Upper lobe of left lung (tissue), 6 donors: ENCODE measurements around the gene SLC28A1. TPM values are rescaled to one million over a fixed set of nuclear protein-coding genes. Genes with fewer than 3 reads are reported as not detected.

Experiments
- ATAC-seq, 2 donors: fragments of 200-7000 bp; cut with Tn5 transposase; one replicate each; pipeline ENCODE4 v1.9.1; 2022; ENCODE audit warnings: mild to moderate bottlenecking in 2 of 2, moderate library complexity in 2 of 2; ENCODE audit not compliant: low FRiP score in 2 of 2
- DNase-seq, 2 donors: peaks; one replicate each; pipeline ENCODE4 v3.0.0-alpha.2; 2019 to 2020
- H3K27ac ChIP-seq, 4 donors: fragments of 200-600 bp; sonication (generic); one replicate each; pipeline ENCODE4 v1.5.1; 2016 to 2019
- H3K27me3 ChIP-seq, 4 donors: fragments of 200-600 bp; sonication (generic); one replicate each; pipeline ENCODE4 v1.5.1; 2017 to 2019
- H3K36me3 ChIP-seq, 4 donors: fragments of 200-600 bp; sonication (generic); one replicate each; pipeline ENCODE4 v1.5.1; 2016 to 2019
- H3K4me1 ChIP-seq, 4 donors: fragments of 200-600 bp; sonication (generic); one replicate each; pipeline ENCODE4 v1.5.1; 2018 to 2019
- H3K4me3 ChIP-seq, 4 donors: fragments of 200-600 bp; sonication (generic); one replicate each; pipeline ENCODE4 v1.5.1; 2017 to 2019; ENCODE audit warnings: mild to moderate bottlenecking in 2 of 4, moderate library complexity in 1 of 4
- H3K9me3 ChIP-seq, 4 donors: fragments of 200-600 bp; sonication (generic); one replicate each; pipeline ENCODE4 v1.5.1; 2018 to 2019
- CTCF ChIP-seq, 6 experiments: fragments of 450-650 bp in 4 of 6; fragments of 200-600 bp in 2 of 6; sonication (generic) in 2 of 6; IDR thresholded peaks; one replicate each; pipeline ENCODE4 v1.5.1; 2016 to 2019; ENCODE audit warnings: antibody characterized with exemption in 6 of 6
- EP300 ChIP-seq, 4 donors: sonication (generic); formaldehyde crosslinking; IDR thresholded peaks; one replicate each; pipeline ENCODE4 v1.5.1; 2017; ENCODE audit warnings: antibody characterized with exemption in 4 of 4, control low read depth in 2 of 4
- POLR2A ChIP-seq, 4 donors: fragments of 450-650 bp; IDR thresholded peaks; one replicate each; pipeline ENCODE4 v1.5.1; 2016 to 2017; ENCODE audit warnings: antibody characterized with exemption in 4 of 4, mild to moderate bottlenecking in 2 of 4
- POLR2AphosphoS5 ChIP-seq, 2 donors: sonication (generic); formaldehyde crosslinking; IDR thresholded peaks; one replicate each; pipeline ENCODE4 v1.5.1; 2017; ENCODE audit warnings: antibody characterized with exemption in 2 of 2
- WGBS, 2 donors: methylation state at CpG; one replicate each; pipeline ENCODE4 v1.1.5; 2017 to 2018; 5-methylcytosine and 5-hydroxymethylcytosine counted together
- total RNA-seq, 6 donors: library from RNA; depleted of rRNA in 4 of 6; stranded (reverse); fragments of >200 nt in 4 of 6; gene quantifications; one replicate each; pipeline versions ENCODE4 v1.1.0 to v1.2.1, GENCODE V29; 2016 to 2021
- donor health status: DM: no; HTN: no; CAD: no; lungs with moderate emphysema.
- donor health status: DM: no; HTN: yes; CAD: no; lungs with severe emphysema.

SLC28A1 gene
- total RNA-seq, 6 donors from 2014 or later, result not detected

DNA sequence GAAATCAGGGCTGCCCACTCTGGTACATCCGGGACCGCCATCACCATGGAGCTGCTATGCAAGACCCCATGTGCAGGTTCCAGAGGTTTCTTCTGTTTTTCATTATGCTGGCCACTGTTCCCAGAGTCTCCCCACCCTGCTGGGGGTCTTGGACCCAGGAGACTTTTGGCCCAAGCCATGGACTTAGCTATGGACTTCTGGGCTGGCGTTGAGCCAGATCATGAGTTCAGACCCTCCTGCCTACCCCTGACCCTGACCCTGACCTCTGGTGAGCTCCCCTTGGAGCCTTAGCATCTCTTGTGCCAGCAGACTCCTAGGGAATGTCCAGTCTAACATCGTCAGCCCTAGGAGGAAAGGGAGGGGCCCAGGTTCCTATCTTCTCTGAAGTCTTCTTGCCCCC, 25.3 kb downstream of the SLC28A1 start:
- ATAC-seq, result no peak

DNA sequence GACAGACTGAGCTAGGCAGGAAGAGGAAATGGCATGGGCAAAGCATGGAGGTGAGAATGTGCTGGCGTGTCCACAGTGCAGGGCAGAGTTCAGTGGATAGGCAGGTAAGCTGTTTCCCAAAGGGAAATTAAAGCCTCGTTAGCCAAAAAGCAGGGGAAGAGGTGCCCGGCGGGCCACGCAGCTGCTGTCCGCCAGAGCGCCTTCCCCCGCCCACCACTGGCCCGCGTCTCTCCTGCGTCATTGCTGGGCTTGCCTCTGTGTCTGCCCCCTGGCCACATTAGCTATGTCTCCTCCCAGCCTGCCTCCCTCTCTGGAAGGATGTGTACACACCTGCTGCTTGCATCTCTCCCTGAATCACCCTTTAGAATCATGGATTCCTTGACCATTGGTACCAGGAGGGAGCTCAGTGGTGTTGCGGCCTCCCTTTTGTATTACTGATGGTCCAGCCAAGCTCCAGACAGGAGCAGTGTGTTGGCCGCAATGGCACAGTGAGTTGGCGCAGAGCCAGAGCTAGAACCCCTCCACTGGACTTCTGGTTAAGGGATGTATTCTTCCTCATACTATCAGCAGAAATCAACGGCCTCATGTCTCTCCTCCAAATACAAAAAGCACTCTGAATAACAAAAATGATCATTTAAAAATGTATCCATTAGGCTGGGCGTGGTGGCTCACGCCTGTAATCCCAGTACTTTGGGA, 26.6 kb downstream of the SLC28A1 start:
- Histone ChIP-seq H3K4me1 (peaks cover 5 to 17% (median 14%) of the 10 kb centered on the region in 4 donors), H3K27me3 (no peaks in the 10 kb centered on the region), H3K36me3 (no peaks in the 10 kb centered on the region), H3K4me3 (no peak overlapping the region), H3K27ac (peak overlapping the region in 2 of 4 donors; percentile 66 to 68), H3K9me3 (no peaks in the 10 kb centered on the region)
- ATAC-seq (no peak), DNase-seq (peak in 1 of 2 donors; percentile 73)
- TF ChIP-seq POLR2A (IDR thresholded peaks at IDR 0.05), result no peak
- no peak for TF ChIP-seq POLR2AphosphoS5 (IDR thresholded peaks at IDR 0.05)
- no peak for TF ChIP-seq CTCF (IDR thresholded peaks at IDR 0.05)
- no peak for TF ChIP-seq EP300 (IDR thresholded peaks at IDR 0.05)
- WGBS, 2 donors, result 88 to 95% methylated on average over 16 to 17 of the region's 17 CpGs

More for the DNA sequence above, 25.3 kb downstream of the SLC28A1 start:
- no peaks in the 10 kb centered on the region for H3K27me3 ChIP-seq
- no peaks in the 10 kb centered on the region for H3K36me3 ChIP-seq
- no peaks in the 10 kb centered on the region for H3K9me3 ChIP-seq
- no peak for DNase-seq
- no peak overlapping the region for H3K4me3 ChIP-seq
- no peak overlapping the region for H3K27ac ChIP-seq
- H3K4me1 ChIP-seq, result peaks cover 5 to 13% (median 12%) of the 10 kb centered on the region in 4 donors
- 83 to 91% methylated on average over 2 to 4 of the region's 4 CpGs for WGBS, 2 donors
- no peak for TF ChIP-seq POLR2A (IDR thresholded peaks at IDR 0.05)
- no peak for TF ChIP-seq POLR2AphosphoS5 (IDR thresholded peaks at IDR 0.05)

DNA sequence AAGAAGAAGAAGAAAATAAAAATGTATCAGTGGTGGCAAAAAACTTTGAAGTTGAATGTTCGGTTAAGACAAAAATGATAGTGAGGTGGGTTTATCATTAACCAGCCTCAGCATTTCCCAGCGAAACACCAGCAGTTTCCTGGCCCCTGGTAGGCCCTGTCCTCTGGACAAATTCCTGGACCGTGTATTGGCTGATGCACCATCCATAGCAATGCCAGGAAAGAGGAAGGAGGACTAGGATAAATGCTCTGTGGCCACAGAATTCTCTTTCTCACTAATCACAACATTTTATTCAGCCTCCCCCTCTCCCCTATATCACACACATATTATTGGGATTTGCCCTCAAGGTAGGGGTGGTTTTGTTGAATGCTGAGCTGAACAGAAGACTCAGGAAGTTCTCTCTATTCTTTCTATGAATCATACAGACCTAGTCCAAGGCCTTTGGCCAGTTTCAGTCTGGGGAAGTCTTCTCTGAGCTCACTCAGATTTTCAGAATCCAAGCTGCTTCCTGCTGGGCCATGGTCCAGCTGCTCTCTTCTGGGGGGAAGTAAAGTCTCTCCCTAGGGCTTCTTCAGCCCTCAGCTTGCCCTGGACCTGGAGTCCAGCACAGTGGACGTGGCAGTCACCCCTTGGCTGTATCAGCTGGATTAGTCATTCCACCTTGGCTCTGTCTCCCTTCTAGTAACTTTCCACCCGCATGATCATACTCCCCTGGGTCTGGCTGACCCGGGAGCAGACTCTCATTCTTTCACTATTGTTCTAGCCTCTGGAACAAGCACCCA, 27.6 kb downstream of the SLC28A1 start:
- TF ChIP-seq POLR2AphosphoS5 (IDR thresholded peaks at IDR 0.05), result peak; percentile 32 to 60
- no peak for TF ChIP-seq EP300 (IDR thresholded peaks at IDR 0.05)
- Histone ChIP-seq H3K27me3 (no peaks in the 10 kb centered on the region), H3K9me3 (no peaks in the 10 kb centered on the region), H3K27ac (peak overlapping the region; percentile 44 to 68 (median 62)), H3K36me3 (no peaks in the 10 kb centered on the region), H3K4me1 (peaks cover 5 to 17% (median 14%) of the 10 kb centered on the region in 4 donors), H3K4me3 (no peak overlapping the region)
- DNase-seq, result peak in 1 of 2 donors; percentile 61
- WGBS, 2 donors, result 38 to 47% methylated on average over 6 of the region's 6 CpGs
- peak; percentile 80 to 90 for ATAC-seq

GRCh38 chr15:84913360-84913723, 28.9 kb downstream of the SLC28A1 start:
- DNase-seq (no peak), ATAC-seq (no peak)
- Histone ChIP-seq H3K27me3 (no peaks in the 10 kb centered on the region), H3K9me3 (no peaks in the 10 kb centered on the region), H3K36me3 (no peaks in the 10 kb centered on the region), H3K27ac (peak overlapping the region; percentile 44 to 68 (median 62)), H3K4me1 (peaks cover 5 to 17% (median 14%) of the 10 kb centered on the region in 4 donors), H3K4me3 (no peak overlapping the region)
- no peak for TF ChIP-seq EP300 (IDR thresholded peaks at IDR 0.05)
- no peak for TF ChIP-seq POLR2A (IDR thresholded peaks at IDR 0.05)
- no peak for TF ChIP-seq CTCF (IDR thresholded peaks at IDR 0.05)
- TF ChIP-seq POLR2AphosphoS5 (IDR thresholded peaks at IDR 0.05), result no peak
- WGBS, 2 donors, result 94 to 100% methylated on average over 1 to 2 of the region's 2 CpGs

GRCh38 chr15:84914351-84914750, 29.9 kb downstream of the SLC28A1 start:
- no peaks in the 10 kb centered on the region for H3K36me3 ChIP-seq
- ATAC-seq (no peak), DNase-seq (no peak)
- no peaks in the 10 kb centered on the region for H3K27me3 ChIP-seq
- H3K27ac ChIP-seq, result peak overlapping the region in 1 of 4 donors; percentile 33
- peaks cover 5 to 17% (median 14%) of the 10 kb centered on the region in 4 donors for H3K4me1 ChIP-seq
- WGBS, 2 donors, result 57 to 89% methylated on average over 3 to 5 of the region's 5 CpGs
- no peak for TF ChIP-seq POLR2A (IDR thresholded peaks at IDR 0.05)
- TF ChIP-seq POLR2AphosphoS5 (IDR thresholded peaks at IDR 0.05), result no peak
- no peak for TF ChIP-seq EP300 (IDR thresholded peaks at IDR 0.05)
- TF ChIP-seq CTCF (IDR thresholded peaks at IDR 0.05), result no peak
- H3K4me3 ChIP-seq, result no peak overlapping the region
- no peaks in the 10 kb centered on the region for H3K9me3 ChIP-seq
